Chondrocyte (in vitro differentiated cells): ENCODE data around the gene SST. TPM values are rescaled to one million over a fixed set of nuclear protein-coding genes. Genes with fewer than 3 reads are reported as not detected.

ENCODE experiments used
- DNase-seq: peaks from one replicate; pipeline ENCODE4 v3.0.0; 2021; ENCODE audit warnings: mixed read lengths, low spot score
- H3K27ac Mint-ChIP-seq: one replicate; pipeline ENCODE4 v1.8.0; 2021; ENCODE audit warnings: mild to moderate bottlenecking, moderate library complexity, mixed read lengths; ENCODE audit not compliant: unreplicated experiment
- H3K27me3 Mint-ChIP-seq: 2 replicates; pipeline ENCODE4 v1.8.0; 2021; ENCODE audit warnings: low read depth, mixed read lengths
- H3K36me3 Mint-ChIP-seq: 2 replicates; pipeline ENCODE4 v1.8.0; 2021; ENCODE audit warnings: low read depth, mixed read lengths
- H3K4me1 Mint-ChIP-seq: 2 replicates; pipeline ENCODE4 v1.8.0; 2021; ENCODE audit warnings: low read depth, mild to moderate bottlenecking, mixed read lengths
- H3K4me3 Mint-ChIP-seq: one replicate; pipeline ENCODE4 v1.8.0; 2021; ENCODE audit warnings: mild to moderate bottlenecking, moderate library complexity, mixed read lengths; ENCODE audit not compliant: unreplicated experiment
- H3K9me3 Mint-ChIP-seq: 2 replicates; pipeline ENCODE4 v1.8.0; 2021; ENCODE audit warnings: low read depth, mixed read lengths
- CTCF ChIP-seq: fragments of 200-600 bp; sonication (generic); IDR thresholded peaks from 2 replicates; pipeline ENCODE4 v1.5.0; 2021; ENCODE audit warnings: antibody characterized with exemption, mild to moderate bottlenecking, moderate library complexity
- total RNA-seq: library from RNA; stranded (reverse); gene quantifications from 3 replicates; pipeline ENCODE4 v1.2.1, GENCODE V29; 2021

Gene SST
- total RNA-seq, 1 donor from 2014 or later = not detected

DNA sequence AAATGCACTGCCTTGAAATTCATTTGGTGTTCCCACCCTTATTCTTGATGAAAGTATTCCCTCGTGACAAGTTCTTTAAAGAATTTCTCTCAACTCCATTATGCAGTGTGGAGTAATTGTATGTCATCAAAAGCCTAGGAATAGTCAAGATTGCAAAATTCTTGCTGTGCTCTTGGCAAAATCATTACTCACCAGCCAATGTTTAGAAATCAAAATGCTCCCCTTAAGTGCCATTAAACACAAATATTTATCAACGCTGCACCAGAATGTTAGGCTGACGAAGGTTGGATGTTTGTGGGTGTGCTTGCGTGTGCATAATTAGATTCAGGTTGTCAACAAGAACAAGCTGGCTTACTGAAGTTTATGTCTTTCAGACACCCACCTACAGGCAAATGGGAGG, 40.5 kb downstream of the SST start:
- Mint-ChIP-seq H3K27me3 (peaks cover 15% of the 10 kb centered on the region), H3K4me1 (peaks cover under 1% of the 10 kb centered on the region), H3K36me3 (no peaks in the 10 kb centered on the region), H3K27ac (no peak overlapping the region), H3K4me3 (no peak overlapping the region), H3K9me3 (peaks cover 3% of the 10 kb centered on the region)
- TF ChIP-seq CTCF = no peak
- DNase-seq = no peak

- Mint-ChIP-seq H3K36me3 (no peaks in the 10 kb centered on the region), H3K4me3 (no peak overlapping the region), H3K4me1 (peaks cover 4% of the 10 kb centered on the region), H3K27me3 (peaks cover 23% of the 10 kb centered on the region), H3K27ac (no peak overlapping the region), H3K9me3 (no peaks in the 10 kb centered on the region)
- TF ChIP-seq CTCF = no peak
- no peak for DNase-seq
Measured at GRCh38 chr3:187628169-187628568, 42.0 kb downstream of the SST start.

DNA sequence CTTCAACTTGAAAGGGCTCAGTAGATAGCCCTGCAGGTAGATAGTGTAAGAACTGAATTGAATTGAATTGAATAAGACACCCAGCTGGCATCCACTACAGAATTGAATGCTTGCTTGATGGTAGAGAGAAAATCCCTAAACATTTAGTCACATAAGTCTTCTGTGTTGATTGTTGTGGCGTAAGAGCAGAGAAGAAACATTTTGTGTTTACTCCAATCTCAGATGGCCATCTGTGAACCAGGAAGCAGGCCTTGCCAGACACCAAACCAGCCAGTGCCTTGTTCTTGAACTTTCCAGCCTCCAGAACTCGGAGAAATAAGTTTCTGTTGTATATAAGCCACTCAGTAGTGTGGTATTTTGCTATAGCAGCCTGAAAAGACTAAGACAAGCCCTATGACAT, 43.6 kb downstream of the SST start:
- H3K27ac Mint-ChIP-seq = no peak overlapping the region
- TF ChIP-seq CTCF = no peak
- no peaks in the 10 kb centered on the region for H3K36me3 Mint-ChIP-seq
- DNase-seq = no peak
- H3K9me3 Mint-ChIP-seq = no peaks in the 10 kb centered on the region
- peaks cover 33% of the 10 kb centered on the region for H3K27me3 Mint-ChIP-seq
- H3K4me3 Mint-ChIP-seq = no peak overlapping the region
- H3K4me1 Mint-ChIP-seq = peaks cover 4% of the 10 kb centered on the region

DNA sequence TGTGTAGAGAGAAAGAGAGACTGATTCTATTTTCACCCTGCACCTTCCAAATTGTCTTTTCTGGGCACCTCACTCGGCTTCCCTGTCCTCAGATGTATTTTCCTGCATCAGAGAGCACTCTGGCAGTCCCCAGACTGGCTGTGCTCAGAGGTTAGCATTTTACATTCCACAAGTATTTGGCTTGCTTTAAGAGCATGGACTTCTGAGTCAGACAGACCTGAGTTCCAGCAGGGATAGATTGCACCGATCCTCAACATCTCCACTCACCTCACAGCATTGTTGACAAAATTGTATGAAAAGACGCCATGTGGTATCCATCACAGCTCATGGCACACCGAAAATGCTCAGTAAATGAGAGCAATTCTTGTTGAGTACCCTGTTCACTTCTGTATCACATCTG, 45.6 kb downstream of the SST start:
- no peak for TF ChIP-seq CTCF
- no peak overlapping the region for H3K4me3 Mint-ChIP-seq
- H3K36me3 Mint-ChIP-seq = no peaks in the 10 kb centered on the region
- no peaks in the 10 kb centered on the region for H3K9me3 Mint-ChIP-seq
- H3K27ac Mint-ChIP-seq = no peak overlapping the region
- peaks cover 27% of the 10 kb centered on the region for H3K27me3 Mint-ChIP-seq
- DNase-seq = no peak
- H3K4me1 Mint-ChIP-seq = peaks cover 4% of the 10 kb centered on the region

- TF ChIP-seq CTCF = no peak
- Mint-ChIP-seq H3K4me3 (no peak overlapping the region), H3K27ac (no peak overlapping the region), H3K27me3 (peaks cover 25% of the 10 kb centered on the region), H3K36me3 (no peaks in the 10 kb centered on the region), H3K4me1 (peaks cover 4% of the 10 kb centered on the region), H3K9me3 (no peaks in the 10 kb centered on the region)
- DNase-seq = no peak
Measured at GRCh38 chr3:187623285-187623814, 46.8 kb downstream of the SST start.
